A549 (cell line): ENCODE measurements around the gene SP6. TPM values are rescaled to one million over a fixed set of nuclear protein-coding genes. Genes with fewer than 3 reads are reported as not detected.

Experiments used
- ATAC-seq, 2 experiments: fragments of 200-7000 bp in 1 of 2; fragments of >200 bp in 1 of 2; cut with Nextera tagmentation in 1 of 2; cut with Tn5 transposase in 1 of 2; 3 replicates each; pipeline versions ENCODE4 v1.8.0 to v1.9.1; 2018 to 2020; ENCODE audit warnings: mild to moderate bottlenecking in 1 of 2, moderate library complexity in 1 of 2
- CTCF ChIA-PET: fragments of 300-600 bp; sonication (Branson Sonifier 250); formaldehyde crosslinking; extraction: SDS; loops from one replicate; lab custom pipeline; 2021; ENCODE audit warnings: antibody characterized with exemption, inconsistent platforms; lab: Yijun Ruan, JAX
- POLR2A ChIA-PET: fragments of 350-600 bp; formaldehyde crosslinking; extraction: SDS; loops from one replicate; lab custom pipeline; 2021; ENCODE audit warnings: antibody characterized with exemption, inconsistent platforms; lab: Yijun Ruan, JAX
- DNase-seq, 2 experiments: peaks; one replicate each; pipeline versions ENCODE4 v3.0.0 to v3.0.0-alpha.2; 2011 to 2016; ENCODE audit warnings: low read depth in 1 of 2, low spot score in 1 of 2
- FAIRE-seq: peaks from 2 replicates; lab custom pipeline; 2011; peaks lifted over from hg19 to GRCh38; lab: Jason Lieb, UNC
- H3K27ac ChIP-seq, 2 experiments: fragments of >200 bp; sonication (Bioruptor Twin); formaldehyde crosslinking; 3 replicates each; pipeline ENCODE4 v1.5.1; 2016 to 2017
- H3K4me1 ChIP-seq: fragments of >200 bp; sonication (Bioruptor Twin); formaldehyde crosslinking; 3 replicates; pipeline ENCODE4 v1.6.1; 2016
- H3K4me2 ChIP-seq: fragments of >200 bp; sonication (Bioruptor Twin); formaldehyde crosslinking; 3 replicates; pipeline ENCODE4 v1.6.1; 2016
- H3K4me3 ChIP-seq: fragments of >200 bp; sonication (Bioruptor Twin); formaldehyde crosslinking; 3 replicates; pipeline ENCODE4 v1.5.1; 2016
- H3K9me3 ChIP-seq: fragments of >200 bp; sonication (Bioruptor Twin); formaldehyde crosslinking; 3 replicates; pipeline ENCODE4 v1.6.1; 2016
- CBX2 ChIP-seq: fragments of 200-600 bp; sonication (generic); IDR thresholded peaks from 2 replicates; pipeline ENCODE4 v1.6.1; 2016; ENCODE audit warnings: low read depth, mild to moderate bottlenecking, borderline replicate concordance
- CBX8 ChIP-seq: fragments of 200-600 bp; sonication (generic); IDR thresholded peaks from 2 replicates; pipeline ENCODE4 v1.6.1; 2016
- CHD4 ChIP-seq: fragments of 200-600 bp; sonication (generic); IDR thresholded peaks from 2 replicates; pipeline ENCODE4 v1.6.1; 2016; ENCODE audit warnings: antibody characterized with exemption, mild to moderate bottlenecking, borderline replicate concordance
- GATA3 ChIP-seq: IDR thresholded peaks from 2 replicates; pipeline ENCODE4 v1.6.1; 2012; ENCODE audit warnings: borderline replicate concordance
- HEYL ChIP-seq: fragments of 250-450 bp; sonication (Bioruptor Pico); IDR thresholded peaks from 2 replicates; pipeline ENCODE4 v1.8.0; 2021; ENCODE audit warnings: mild to moderate bottlenecking, moderate library complexity
- HMGXB4 ChIP-seq: fragments of 250-450 bp; sonication (Bioruptor Pico); IDR thresholded peaks from 2 replicates; pipeline ENCODE4 v1.5.0; 2021; ENCODE audit warnings: mild to moderate bottlenecking, moderate library complexity, borderline replicate concordance
- HOXA7 ChIP-seq: fragments of 250-450 bp; sonication (Bioruptor Pico); IDR thresholded peaks from 2 replicates; pipeline ENCODE4 v1.5.0; 2020; ENCODE audit warnings: mild to moderate bottlenecking, moderate library complexity
- HOXB13 ChIP-seq: fragments of 250-450 bp; sonication (Bioruptor Pico); IDR thresholded peaks from 2 replicates; pipeline ENCODE4 v1.5.0; 2020; ENCODE audit warnings: low read depth, mild to moderate bottlenecking, moderate library complexity
- JUN ChIP-seq, 2 experiments: fragments of >200 bp; sonication (Bioruptor Twin); formaldehyde crosslinking; IDR thresholded peaks; 2 replicates in 1 of 2; 3 replicates in 1 of 2; pipeline ENCODE4 v1.6.1; 2016 to 2017
- JUNB ChIP-seq: fragments of >200 bp; sonication (Bioruptor Twin); formaldehyde crosslinking; IDR thresholded peaks from 2 replicates; pipeline ENCODE4 v1.6.1; 2016
- KDM1A ChIP-seq: fragments of 200-600 bp; sonication (generic); IDR thresholded peaks from 2 replicates; pipeline ENCODE4 v1.6.1; 2016; ENCODE audit warnings: low read depth, mild to moderate bottlenecking
- MAFK ChIP-seq: fragments of 450-650 bp; IDR thresholded peaks from 2 replicates; pipeline ENCODE4 v1.6.1; 2014; ENCODE audit not compliant: partially characterized antibody
- MAX ChIP-seq: IDR thresholded peaks from 2 replicates; pipeline ENCODE4 v1.6.1; 2012
- MAZ ChIP-seq: fragments of 150-350 bp; IDR thresholded peaks from 2 replicates; pipeline ENCODE4 v1.6.1; 2014; ENCODE audit warnings: antibody characterized with exemption, low read depth, low read length, borderline replicate concordance
- POLR2AphosphoS2 ChIP-seq: conservative IDR thresholded peaks from 2 replicates; pipeline ENCODE4 v1.6.1; 2012; ENCODE audit warnings: low read length, improper control_type of control experiment, inconsistent platforms
- RFX5 ChIP-seq: fragments of 450-650 bp; IDR thresholded peaks from 2 replicates; pipeline ENCODE4 v1.7.1; 2014; ENCODE audit warnings: antibody characterized with exemption, mild to moderate bottlenecking, moderate library complexity
- RNF2 ChIP-seq: fragments of 200-600 bp; sonication (generic); IDR thresholded peaks from 2 replicates; pipeline ENCODE4 v1.6.1; 2016; ENCODE audit warnings: low read depth, mild to moderate bottlenecking, antibody characterized with exemption, moderate library complexity, borderline replicate concordance
- SMC3 ChIP-seq: fragments of >200 bp; sonication (Bioruptor Twin); formaldehyde crosslinking; IDR thresholded peaks from 3 replicates; pipeline ENCODE4 v1.6.1; 2018; ENCODE audit warnings: inconsistent platforms
- ZC3H11A ChIP-seq: fragments of 450-650 bp; IDR thresholded peaks from 2 replicates; pipeline ENCODE4 v1.6.1; 2014; ENCODE audit warnings: antibody characterized with exemption, mild to moderate bottlenecking
- ZFP36 ChIP-seq: fragments of 450-650 bp; IDR thresholded peaks from 2 replicates; pipeline ENCODE4 v1.6.1; 2014; ENCODE audit warnings: borderline replicate concordance; ENCODE audit not compliant: partially characterized antibody
- ZNF302 ChIP-seq: fragments of 250-450 bp; sonication (Bioruptor Pico); IDR thresholded peaks from 2 replicates; pipeline ENCODE4 v1.9.0; 2021; ENCODE audit warnings: inconsistent platforms, mild to moderate bottlenecking, moderate library complexity
- ZSCAN20 ChIP-seq: fragments of 250-450 bp; sonication (Bioruptor Pico); IDR thresholded peaks from 2 replicates; pipeline ENCODE4 v1.8.0; 2022; ENCODE audit warnings: mild to moderate bottlenecking, moderate library complexity
- WGBS: methylation state at CpG from one replicate; pipeline ENCODE4 v1.1.6; 2017; ENCODE audit errors: missing lambda C conversion rate; 5-methylcytosine and 5-hydroxymethylcytosine counted together
- polyA plus RNA-seq, 4 experiments: library from polyadenylated mRNA; depleted of rRNA in 3 of 4; stranded (reverse); fragments of >200 nt; fragmentation: RNase III in 1 of 4; extraction: RNeasy Plus Mini Kit Qiagen cat#74134 plus additional on column Dnase treatment in 1 of 4; gene quantifications; 2 replicates in 3 of 4; 3 replicates in 1 of 4; pipeline ENCODE4 v1.2.3, GENCODE V29; 2011 to 2017

Gene SP6
- polyA plus RNA-seq, 2 of the 4 experiments (the other 2 are of a cell fraction): 0.61 to 2.1 TPM

GRCh38 chr17:47860386-47860785, 9.4 kb upstream of the SP6 start:
- CTCF ChIA-PET: interaction anchor here (0.8 to 36.3 kb wide), 7 partner anchors 10 to 634 kb away, joined by 3 to 1860 read pairs (median 4); partner anchors contain the start of genes CDK5RAP3, SCRN2, SP2 and SP6

GRCh38 chr17:47857551-47858455, 6.8 kb upstream of the SP6 start:
- no peak for FAIRE-seq
- no peak for ATAC-seq
- WGBS: 89% methylated on average over 14 of the region's 16 CpGs
- POLR2A ChIA-PET: interaction anchor here (0.6 kb wide), 1 partner anchor 166 kb away, joined by 3 read pairs; no protein-coding TSS in a partner anchor
- no peak for DNase-seq
- Histone ChIP-seq H3K4me1 (peaks cover 5% of the 10 kb centered on the region), H3K27ac (no peak overlapping the region; a peak in 1 of 6 replicates), H3K4me2 (no peak overlapping the region), H3K9me3 (no peaks in the 10 kb centered on the region), H3K4me3 (no peak overlapping the region)
- TF ChIP-seq HOXA7 (CRISPR knock-in tag) (no peak), POLR2AphosphoS2 (no peak), ZSCAN20 (CRISPR knock-in tag) (no peak), HMGXB4 (no peak), SMC3 (no peak), HEYL (no peak), RFX5 (no peak)
- CTCF ChIA-PET: interaction anchor here (0.6 to 36.3 kb wide), 11 partner anchors 13 to 1334 kb away, joined by 3 to 1860 read pairs (median 3); partner anchors contain the start of genes LRRC46, MRPL10, SCRN2 and SP2

More at GRCh38 chr17:47860386-47860785, 9.4 kb upstream of the SP6 start:
- POLR2A ChIA-PET: no interaction called here
- Histone ChIP-seq H3K4me1 (peaks cover 15% of the 10 kb centered on the region), H3K9me3 (peaks cover 10% of the 10 kb centered on the region; the same call in 1 of the 3 replicates), H3K4me3 (no peak overlapping the region), H3K4me2 (no peak overlapping the region), H3K27ac (no peak overlapping the region)
- WGBS: 94% methylated on average over 5 of the region's 5 CpGs
- FAIRE-seq: no peak
- no peak for DNase-seq
- ATAC-seq: no peak
- TF ChIP-seq CBX8 (no peak), CBX2 (no peak), MAZ (no peak), CHD4 (no peak), ZFP36 (no peak), HOXB13 (no peak), JUNB (no peak), GATA3 (no peak), MAX (no peak), RNF2 (no peak), ZC3H11A (no peak), KDM1A (no peak), POLR2AphosphoS2 (no peak), HMGXB4 (no peak), HOXA7 (CRISPR knock-in tag) (no peak), JUN (IDR thresholded peaks at IDR 0.05) (no peak), MAFK (no peak), ZNF302 (CRISPR knock-in tag) (no peak)
